Measurements from ENCODE around the gene BTG4. TPM values are rescaled to one million over a fixed set of nuclear protein-coding genes. Genes with fewer than 3 reads are reported as not detected.

Gene BTG4
- total RNA-seq, 1 experiment from 2014 or later = not detected

GRCh38 chr11:111550258-111550657, 38.1 kb upstream of the BTG4 start:
- no peak for ATAC-seq
- Mint-ChIP-seq H3K9me3 (peaks cover 3% of the 10 kb centered on the region), H3K4me1 (peaks cover 18% of the 10 kb centered on the region), H3K4me3 (no peak overlapping the region), H3K27ac (no peak overlapping the region), H3K27me3 (ENCODE audit: low read depth) (peaks cover 5% of the 10 kb centered on the region; the same call in 1 of the 2 replicates), H3K36me3 (peaks cover 4% of the 10 kb centered on the region)
- POLR2A ChIA-PET = no interaction called here
- no peak for DNase-seq (ENCODE audit: low spot score)
- TF ChIP-seq, protein P1, sequence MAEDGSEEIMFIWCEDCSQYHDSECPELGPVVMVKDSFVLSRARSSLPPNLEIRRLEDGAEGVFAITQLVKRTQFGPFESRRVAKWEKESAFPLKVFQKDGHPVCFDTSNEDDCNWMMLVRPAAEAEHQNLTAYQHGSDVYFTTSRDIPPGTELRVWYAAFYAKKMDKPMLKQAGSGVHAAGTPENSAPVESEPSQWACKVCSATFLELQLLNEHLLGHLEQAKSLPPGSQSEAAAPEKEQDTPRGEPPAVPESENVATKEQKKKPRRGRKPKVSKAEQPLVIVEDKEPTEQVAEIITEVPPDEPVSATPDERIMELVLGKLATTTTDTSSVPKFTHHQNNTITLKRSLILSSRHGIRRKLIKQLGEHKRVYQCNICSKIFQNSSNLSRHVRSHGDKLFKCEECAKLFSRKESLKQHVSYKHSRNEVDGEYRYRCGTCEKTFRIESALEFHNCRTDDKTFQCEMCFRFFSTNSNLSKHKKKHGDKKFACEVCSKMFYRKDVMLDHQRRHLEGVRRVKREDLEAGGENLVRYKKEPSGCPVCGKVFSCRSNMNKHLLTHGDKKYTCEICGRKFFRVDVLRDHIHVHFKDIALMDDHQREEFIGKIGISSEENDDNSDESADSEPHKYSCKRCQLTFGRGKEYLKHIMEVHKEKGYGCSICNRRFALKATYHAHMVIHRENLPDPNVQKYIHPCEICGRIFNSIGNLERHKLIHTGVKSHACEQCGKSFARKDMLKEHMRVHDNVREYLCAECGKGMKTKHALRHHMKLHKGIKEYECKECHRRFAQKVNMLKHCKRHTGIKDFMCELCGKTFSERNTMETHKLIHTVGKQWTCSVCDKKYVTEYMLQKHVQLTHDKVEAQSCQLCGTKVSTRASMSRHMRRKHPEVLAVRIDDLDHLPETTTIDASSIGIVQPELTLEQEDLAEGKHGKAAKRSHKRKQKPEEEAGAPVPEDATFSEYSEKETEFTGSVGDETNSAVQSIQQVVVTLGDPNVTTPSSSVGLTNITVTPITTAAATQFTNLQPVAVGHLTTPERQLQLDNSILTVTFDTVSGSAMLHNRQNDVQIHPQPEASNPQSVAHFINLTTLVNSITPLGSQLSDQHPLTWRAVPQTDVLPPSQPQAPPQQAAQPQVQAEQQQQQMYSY (CRISPR knock-in tag; IDR thresholded peaks at IDR 0.05) = no peak
- TF ChIP-seq NFE2L1 (CRISPR knock-in tag; IDR thresholded peaks at IDR 0.05) (no peak), NR3C1 (CRISPR knock-in tag; conservative IDR thresholded peaks at IDR 0.05; ENCODE audit: low read depth) (no peak), ZNF423 (CRISPR knock-in tag; IDR thresholded peaks at IDR 0.05) (no peak), NR2C2 (CRISPR knock-in tag; IDR thresholded peaks at IDR 0.05) (no peak), MAX (CRISPR knock-in tag; IDR thresholded peaks at IDR 0.05) (no peak), ZNF317 (CRISPR knock-in tag; IDR thresholded peaks at IDR 0.05; ENCODE audit: borderline replicate concordance, low read depth) (no peak), CREB1 (CRISPR knock-in tag; IDR thresholded peaks at IDR 0.05) (no peak), ETV6 (CRISPR knock-in tag; IDR thresholded peaks at IDR 0.05) (no peak), FOXK1 (CRISPR knock-in tag; IDR thresholded peaks at IDR 0.05) (no peak), GTF2I (CRISPR knock-in tag; conservative IDR thresholded peaks at IDR 0.05) (no peak), SP1 (CRISPR knock-in tag; conservative IDR thresholded peaks at IDR 0.05) (no peak), MYBL2 (CRISPR knock-in tag; IDR thresholded peaks at IDR 0.05) (no peak), CREM (CRISPR knock-in tag; IDR thresholded peaks at IDR 0.05) (no peak), SOX15 (CRISPR knock-in tag; IDR thresholded peaks at IDR 0.05) (no peak), IRF1 (CRISPR knock-in tag; IDR thresholded peaks at IDR 0.05) (no peak), PRRX2 (CRISPR knock-in tag; IDR thresholded peaks at IDR 0.05) (no peak)
- TF ChIP-seq, protein P2, sequence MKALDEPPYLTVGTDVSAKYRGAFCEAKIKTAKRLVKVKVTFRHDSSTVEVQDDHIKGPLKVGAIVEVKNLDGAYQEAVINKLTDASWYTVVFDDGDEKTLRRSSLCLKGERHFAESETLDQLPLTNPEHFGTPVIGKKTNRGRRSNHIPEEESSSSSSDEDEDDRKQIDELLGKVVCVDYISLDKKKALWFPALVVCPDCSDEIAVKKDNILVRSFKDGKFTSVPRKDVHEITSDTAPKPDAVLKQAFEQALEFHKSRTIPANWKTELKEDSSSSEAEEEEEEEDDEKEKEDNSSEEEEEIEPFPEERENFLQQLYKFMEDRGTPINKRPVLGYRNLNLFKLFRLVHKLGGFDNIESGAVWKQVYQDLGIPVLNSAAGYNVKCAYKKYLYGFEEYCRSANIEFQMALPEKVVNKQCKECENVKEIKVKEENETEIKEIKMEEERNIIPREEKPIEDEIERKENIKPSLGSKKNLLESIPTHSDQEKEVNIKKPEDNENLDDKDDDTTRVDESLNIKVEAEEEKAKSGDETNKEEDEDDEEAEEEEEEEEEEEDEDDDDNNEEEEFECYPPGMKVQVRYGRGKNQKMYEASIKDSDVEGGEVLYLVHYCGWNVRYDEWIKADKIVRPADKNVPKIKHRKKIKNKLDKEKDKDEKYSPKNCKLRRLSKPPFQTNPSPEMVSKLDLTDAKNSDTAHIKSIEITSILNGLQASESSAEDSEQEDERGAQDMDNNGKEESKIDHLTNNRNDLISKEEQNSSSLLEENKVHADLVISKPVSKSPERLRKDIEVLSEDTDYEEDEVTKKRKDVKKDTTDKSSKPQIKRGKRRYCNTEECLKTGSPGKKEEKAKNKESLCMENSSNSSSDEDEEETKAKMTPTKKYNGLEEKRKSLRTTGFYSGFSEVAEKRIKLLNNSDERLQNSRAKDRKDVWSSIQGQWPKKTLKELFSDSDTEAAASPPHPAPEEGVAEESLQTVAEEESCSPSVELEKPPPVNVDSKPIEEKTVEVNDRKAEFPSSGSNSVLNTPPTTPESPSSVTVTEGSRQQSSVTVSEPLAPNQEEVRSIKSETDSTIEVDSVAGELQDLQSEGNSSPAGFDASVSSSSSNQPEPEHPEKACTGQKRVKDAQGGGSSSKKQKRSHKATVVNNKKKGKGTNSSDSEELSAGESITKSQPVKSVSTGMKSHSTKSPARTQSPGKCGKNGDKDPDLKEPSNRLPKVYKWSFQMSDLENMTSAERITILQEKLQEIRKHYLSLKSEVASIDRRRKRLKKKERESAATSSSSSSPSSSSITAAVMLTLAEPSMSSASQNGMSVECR (CRISPR knock-in tag; IDR thresholded peaks at IDR 0.05; ENCODE audit: borderline replicate concordance) = no peak
- TF ChIP-seq, protein P3, sequence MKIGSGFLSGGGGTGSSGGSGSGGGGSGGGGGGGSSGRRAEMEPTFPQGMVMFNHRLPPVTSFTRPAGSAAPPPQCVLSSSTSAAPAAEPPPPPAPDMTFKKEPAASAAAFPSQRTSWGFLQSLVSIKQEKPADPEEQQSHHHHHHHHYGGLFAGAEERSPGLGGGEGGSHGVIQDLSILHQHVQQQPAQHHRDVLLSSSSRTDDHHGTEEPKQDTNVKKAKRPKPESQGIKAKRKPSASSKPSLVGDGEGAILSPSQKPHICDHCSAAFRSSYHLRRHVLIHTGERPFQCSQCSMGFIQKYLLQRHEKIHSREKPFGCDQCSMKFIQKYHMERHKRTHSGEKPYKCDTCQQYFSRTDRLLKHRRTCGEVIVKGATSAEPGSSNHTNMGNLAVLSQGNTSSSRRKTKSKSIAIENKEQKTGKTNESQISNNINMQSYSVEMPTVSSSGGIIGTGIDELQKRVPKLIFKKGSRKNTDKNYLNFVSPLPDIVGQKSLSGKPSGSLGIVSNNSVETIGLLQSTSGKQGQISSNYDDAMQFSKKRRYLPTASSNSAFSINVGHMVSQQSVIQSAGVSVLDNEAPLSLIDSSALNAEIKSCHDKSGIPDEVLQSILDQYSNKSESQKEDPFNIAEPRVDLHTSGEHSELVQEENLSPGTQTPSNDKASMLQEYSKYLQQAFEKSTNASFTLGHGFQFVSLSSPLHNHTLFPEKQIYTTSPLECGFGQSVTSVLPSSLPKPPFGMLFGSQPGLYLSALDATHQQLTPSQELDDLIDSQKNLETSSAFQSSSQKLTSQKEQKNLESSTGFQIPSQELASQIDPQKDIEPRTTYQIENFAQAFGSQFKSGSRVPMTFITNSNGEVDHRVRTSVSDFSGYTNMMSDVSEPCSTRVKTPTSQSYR (CRISPR knock-in tag; IDR thresholded peaks at IDR 0.05) = no peak
- TF ChIP-seq, protein P4, sequence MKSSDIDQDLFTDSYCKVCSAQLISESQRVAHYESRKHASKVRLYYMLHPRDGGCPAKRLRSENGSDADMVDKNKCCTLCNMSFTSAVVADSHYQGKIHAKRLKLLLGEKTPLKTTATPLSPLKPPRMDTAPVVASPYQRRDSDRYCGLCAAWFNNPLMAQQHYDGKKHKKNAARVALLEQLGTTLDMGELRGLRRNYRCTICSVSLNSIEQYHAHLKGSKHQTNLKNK (CRISPR knock-in tag; IDR thresholded peaks at IDR 0.05) = no peak
- CTCF ChIA-PET = interaction anchor here (0.7 to 1.0 kb wide), 2 partner anchors 14 to 268 kb away, joined by 3 read pairs; no protein-coding TSS in a partner anchor
